GM11168 (cell line): ENCODE results near the gene GDA.

ENCODE experiments used
- in situ Hi-C: fragments of 300-500 bp; cut with MboI; formaldehyde crosslinking; loops from one replicate; pipeline ENCODE4 v1.12.0; 2022; ENCODE audit warnings: low sequenced_read_pairs; ENCODE audit not compliant: unreplicated experiment

Gene GDA

DNA sequence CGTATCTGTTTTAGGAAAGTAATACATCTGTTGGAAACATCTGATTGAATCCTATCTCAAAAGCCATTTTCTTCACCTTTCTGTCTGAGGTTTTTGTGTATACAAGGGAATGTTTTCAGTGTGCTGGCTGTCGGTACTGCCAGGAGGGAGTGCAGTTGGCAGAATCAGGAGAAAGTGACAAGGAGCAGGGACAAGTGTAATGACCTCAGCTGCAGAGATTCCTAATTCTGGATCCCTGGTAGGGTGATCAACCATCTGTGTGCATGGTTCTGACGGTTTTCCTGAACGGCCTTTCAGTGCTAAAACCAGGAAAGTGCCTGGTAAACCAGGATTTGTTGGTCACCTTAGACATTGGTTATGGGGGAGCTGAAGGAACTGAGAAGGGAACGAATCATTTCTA, 1.6 kb upstream of the GDA start:
- in situ Hi-C loops, result no loop called here

GRCh38 chr9:72150127-72150526, 887 bp downstream of the GDA start:
- in situ Hi-C loops, result no loop called here

DNA sequence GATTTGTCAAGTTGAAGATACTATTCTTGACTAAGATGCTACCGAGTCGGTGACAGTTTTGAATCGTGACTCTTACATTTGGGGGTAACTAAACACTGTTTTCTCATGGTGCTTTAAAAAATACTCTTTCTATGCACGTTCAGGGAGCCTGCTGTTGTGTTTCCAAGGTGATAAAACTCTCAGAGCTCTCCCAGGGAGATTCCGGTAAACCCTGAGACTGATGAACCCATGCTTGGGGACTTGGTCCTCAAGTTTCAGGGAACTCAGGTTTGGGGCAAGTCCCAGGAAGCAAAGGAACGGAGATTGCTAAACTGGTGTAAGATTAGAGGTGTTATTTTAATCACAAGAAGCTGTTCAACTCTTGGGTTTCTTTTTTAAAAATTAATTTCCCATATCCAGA, 1.4 kb downstream of the GDA start:
- in situ Hi-C loops, result no loop called here

GRCh38 chr9:72151104-72151503, 1.9 kb downstream of the GDA start:
- in situ Hi-C loops, result no loop called here

- in situ Hi-C loops, result no loop called here
Observed at GRCh38 chr9:72154468-72155285, 5.4 kb downstream of the GDA start.

GRCh38 chr9:72155301-72155700, 6.1 kb downstream of the GDA start:
- in situ Hi-C loops, result no loop called here

- in situ Hi-C loops, result no loop called here
Observed at GRCh38 chr9:72156586-72156985, 7.3 kb downstream of the GDA start.

DNA sequence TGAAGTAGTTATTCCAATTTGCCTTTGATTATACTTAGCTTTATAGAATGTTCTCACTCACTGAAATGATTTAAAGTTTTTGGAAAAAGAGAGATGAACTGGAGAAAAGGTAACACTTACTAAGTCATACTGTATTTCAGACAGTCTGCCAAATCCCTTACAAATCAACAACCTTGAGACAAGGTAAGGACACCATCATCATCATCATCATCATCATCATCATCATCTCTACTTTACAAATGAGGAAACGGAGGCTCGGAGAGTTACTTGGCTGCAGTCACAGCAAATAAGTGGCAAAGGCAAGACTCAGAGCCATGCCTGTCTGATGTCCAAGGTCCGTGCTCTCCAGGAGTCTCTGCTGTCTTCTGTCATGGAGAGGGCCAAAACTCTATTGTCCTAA, 9.4 kb downstream of the GDA start:
- in situ Hi-C loops, result no loop called here

DNA sequence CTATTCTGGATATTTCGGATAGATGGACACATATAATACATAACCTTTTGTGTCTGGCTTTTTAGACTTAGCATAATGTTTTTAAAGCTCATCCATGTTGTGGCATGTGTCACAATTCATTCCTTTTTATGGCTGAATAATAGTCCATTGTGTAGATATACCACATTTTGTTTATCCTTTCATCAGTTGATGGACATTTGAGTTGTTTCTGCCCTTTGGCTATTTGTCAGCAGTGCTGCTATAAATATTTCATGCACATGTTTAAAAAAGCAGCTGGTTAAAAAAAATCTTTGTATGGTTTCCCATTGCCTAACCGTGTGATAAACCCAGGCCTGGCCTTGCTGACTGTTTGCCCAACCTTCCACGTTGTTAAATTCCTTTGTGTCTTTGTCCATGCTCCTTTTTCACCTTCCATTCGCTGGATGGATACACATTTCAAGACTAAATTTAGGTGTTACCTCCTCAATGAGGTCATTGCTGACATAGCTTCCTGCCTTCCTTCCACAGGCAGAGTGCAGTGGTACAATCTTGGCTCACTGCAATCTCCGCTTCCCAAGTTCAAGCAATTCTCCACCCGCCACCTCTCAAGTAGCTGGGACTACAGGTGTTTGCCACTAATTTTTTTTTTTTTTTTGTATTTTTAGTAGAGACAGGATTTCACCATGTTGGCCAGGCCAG, 11.3 kb downstream of the GDA start:
- in situ Hi-C loops, result no loop called here

DNA sequence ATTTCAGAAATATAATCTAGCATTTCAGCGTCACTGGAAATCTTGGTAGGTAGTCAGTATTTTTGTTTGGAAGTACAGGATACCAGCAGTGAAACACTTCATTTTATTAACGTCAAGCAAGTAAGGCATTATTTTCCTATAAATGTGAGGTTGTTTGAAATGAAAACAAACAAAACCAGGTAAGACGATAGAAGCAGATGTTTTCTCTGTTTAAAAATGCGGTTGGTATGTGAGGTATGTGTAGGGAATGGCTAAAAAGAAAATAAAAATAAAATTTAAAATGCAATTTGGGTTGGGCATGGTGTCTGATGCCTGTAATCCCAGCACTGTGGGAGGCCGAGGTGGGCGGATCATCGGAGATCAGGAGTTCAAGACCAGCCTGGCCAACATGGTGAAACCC, 16.1 kb downstream of the GDA start:
- in situ Hi-C loops, result no loop called here

- in situ Hi-C loops, result no loop called here
Observed at GRCh38 chr9:72165821-72166547, 16.7 kb downstream of the GDA start.

DNA sequence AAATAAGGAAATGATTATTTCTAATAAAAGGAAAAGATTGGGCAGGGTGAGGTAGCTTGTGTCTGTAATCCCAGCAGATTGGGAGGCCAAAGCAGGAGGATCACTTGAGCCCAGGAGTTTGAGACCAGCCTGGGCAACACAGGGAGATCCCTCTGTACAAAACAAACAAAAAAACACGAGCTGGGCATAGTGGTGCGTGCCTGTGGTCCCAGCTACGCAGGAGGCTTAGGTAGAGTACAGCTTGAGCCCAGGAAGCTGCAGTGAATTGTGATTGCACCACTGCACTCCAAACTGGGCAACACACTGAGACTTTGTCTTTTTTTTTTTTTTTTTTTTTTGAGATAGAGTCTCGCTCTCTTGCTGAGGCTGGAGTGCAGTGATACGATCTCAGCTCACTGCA, 18.8 kb downstream of the GDA start:
- in situ Hi-C loops, result no loop called here

- in situ Hi-C loops, result no loop called here
Observed at GRCh38 chr9:72169178-72169577, 19.9 kb downstream of the GDA start.

DNA sequence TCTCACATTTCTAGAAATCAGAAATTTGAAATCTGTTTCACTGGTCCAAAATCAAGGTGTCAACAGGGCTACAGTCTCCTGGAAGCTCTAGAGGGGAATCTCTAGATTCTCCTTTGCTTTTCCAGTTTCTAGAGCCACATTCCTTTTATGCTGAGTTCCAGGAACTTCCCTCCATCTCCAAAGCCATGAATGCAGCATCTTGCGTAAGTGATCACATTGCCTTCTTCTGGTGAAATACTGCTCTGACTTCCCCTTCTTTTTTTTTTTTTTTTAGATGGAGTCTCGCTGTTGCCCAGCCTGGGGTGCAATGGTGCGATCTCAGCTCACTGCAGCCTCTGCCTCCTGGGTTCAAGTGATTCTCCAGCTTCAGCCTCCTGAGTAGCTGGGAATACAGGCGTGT, 23.8 kb downstream of the GDA start:
- in situ Hi-C loops, result no loop called here

- in situ Hi-C loops, result no loop called here
Observed at GRCh38 chr9:72185561-72185960, 36.3 kb downstream of the GDA start.

DNA sequence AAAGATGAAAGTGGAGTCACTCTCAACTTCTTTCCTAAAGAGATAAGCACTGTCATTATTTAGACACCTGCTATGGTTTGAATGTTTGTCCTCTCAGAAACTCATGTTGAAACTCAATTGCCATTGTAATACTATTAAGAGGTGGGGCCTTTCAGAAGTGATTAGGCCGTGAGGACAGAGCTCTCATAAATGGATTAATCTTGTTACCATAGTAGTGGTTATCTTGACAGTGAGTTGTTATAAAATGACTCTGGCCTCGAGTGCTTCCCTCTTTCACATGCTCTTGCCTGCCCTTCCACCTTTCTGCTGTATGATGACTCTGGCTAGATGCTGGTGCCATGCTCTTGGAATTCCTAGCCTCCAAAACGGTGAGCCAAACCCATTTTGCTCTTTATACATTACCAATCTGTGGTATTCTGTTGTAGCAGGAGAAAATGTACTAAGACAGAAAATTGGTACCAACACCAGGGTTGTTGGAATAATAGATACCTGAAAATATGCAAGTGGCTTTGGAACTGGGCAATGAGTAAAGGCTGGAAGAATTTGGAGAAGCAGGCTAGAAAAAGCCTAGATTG, 38.0 kb downstream of the GDA start:
- in situ Hi-C loops, result no loop called here

DNA sequence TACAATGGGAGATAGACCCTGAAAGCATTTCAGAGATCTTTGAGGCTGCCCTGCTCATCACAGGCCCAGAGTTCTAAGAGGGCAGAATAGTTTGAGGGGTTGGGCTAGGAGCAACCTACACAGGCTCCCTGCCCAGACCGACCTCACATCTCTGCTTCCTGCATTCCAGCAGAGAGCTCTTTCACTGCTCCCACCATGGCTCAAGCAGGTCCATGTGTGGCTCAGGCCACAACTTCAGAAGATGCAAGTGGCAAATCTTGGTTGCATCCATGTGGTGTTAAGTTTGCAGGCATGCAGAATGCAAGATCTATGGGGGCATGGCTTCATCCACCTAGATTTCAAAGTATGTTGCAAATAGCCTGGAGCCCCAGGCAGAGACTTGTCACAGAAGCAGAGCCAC, 39.0 kb downstream of the GDA start:
- in situ Hi-C loops, result no loop called here

DNA sequence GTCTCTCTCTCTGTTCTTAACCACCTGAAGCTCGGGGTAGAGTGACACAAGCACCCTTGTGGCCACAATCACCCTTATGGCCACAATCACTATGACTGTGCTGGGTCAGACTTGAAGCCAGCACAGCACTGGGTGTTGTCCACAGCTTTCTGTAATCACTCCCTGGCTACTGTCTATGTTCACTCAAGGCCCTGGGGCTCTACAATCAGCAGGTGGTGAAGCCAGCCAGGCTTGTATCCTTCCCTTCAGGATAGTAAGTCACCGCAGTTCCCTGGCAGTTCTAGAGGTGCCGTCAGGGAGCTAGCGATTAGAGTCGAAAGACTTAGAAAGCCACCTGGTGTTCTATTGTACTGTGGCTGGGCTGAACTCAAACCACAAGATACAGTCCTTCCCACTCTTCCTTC, 44.2 kb downstream of the GDA start:
- in situ Hi-C loops, result no loop called here

DNA sequence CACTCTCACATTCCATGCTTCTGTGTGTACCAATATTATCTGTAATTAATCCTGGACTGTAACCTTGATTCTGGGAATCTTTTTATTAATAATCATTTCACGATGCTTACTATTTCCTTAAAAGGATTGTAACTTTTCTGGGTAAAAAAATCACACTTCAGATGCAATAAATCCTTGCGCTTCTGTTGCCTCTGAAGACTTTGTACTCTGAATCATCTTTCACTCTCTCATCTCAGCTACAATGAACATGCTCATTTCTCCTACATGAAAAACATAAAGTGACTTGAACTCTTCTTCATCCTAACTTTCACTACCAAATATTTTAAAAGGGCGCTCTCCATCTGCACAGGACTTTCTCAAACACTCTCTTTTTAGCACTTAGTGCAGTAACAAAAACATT, 50.0 kb downstream of the GDA start:
- in situ Hi-C loops, result no loop called here

- in situ Hi-C loops, result no loop called here
Observed at GRCh38 chr9:72200452-72200851, 51.2 kb downstream of the GDA start.

GRCh38 chr9:72202009-72202408, 52.8 kb downstream of the GDA start:
- in situ Hi-C loops, result no loop called here
